Lower lobe of right lung (tissue), 2 donors: ENCODE results near the gene C1orf105. TPM values are rescaled to one million over a fixed set of nuclear protein-coding genes. Genes with fewer than 3 reads are reported as not detected.
A peak's percentile ranks its signal among the peaks of the same experiment; 100 is the strongest.
"Not testable (repeated sequence)": the region's sequence is repeated elsewhere in the genome, so short reads cannot be mapped to it uniquely, and the experiment has no call there.

ENCODE experiments used
- ATAC-seq, 2 donors: fragments of 200-7000 bp; cut with Tn5 transposase; one replicate each; pipeline ENCODE4 v1.9.1; 2020 to 2022; ENCODE audit warnings: mild to moderate bottlenecking in 2 of 2, moderate library complexity in 2 of 2
- DNase-seq: peaks from one replicate; pipeline ENCODE4 v3.0.0-alpha.2; 2020
- H3K27ac ChIP-seq: fragments of 200-600 bp; one replicate; pipeline ENCODE4 v1.8.0; 2022
- H3K27me3 ChIP-seq: fragments of 200-600 bp; one replicate; pipeline ENCODE4 v1.8.0; 2022; ENCODE audit warnings: low read depth
- H3K36me3 ChIP-seq: fragments of 200-600 bp; one replicate; pipeline ENCODE4 v1.8.0; 2022; ENCODE audit warnings: mild to moderate bottlenecking
- H3K4me1 ChIP-seq: fragments of 200-600 bp; one replicate; pipeline ENCODE4 v1.8.0; 2022
- H3K4me3 ChIP-seq: fragments of 200-600 bp; one replicate; pipeline ENCODE4 v1.8.0; 2022; ENCODE audit warnings: mild to moderate bottlenecking
- H3K9me3 ChIP-seq: fragments of 200-600 bp; one replicate; pipeline ENCODE4 v1.8.0; 2022
- CTCF ChIP-seq: fragments of 200-600 bp; IDR thresholded peaks from one replicate; pipeline ENCODE4 v1.8.0; 2022; ENCODE audit warnings: antibody characterized with exemption, mild to moderate bottlenecking
- intact Hi-C: fragments of 100-400 bp; cut with DNase I; formaldehyde crosslinking; loops from one replicate; pipeline ENCODE4 v1.11.0; 2022
- total RNA-seq: library from RNA; stranded (reverse); fragmentation: NEBNext Ultra II Directional; extraction: Animal tissue kit (Norgen Biotek cat#: 25700); gene quantifications from one replicate; pipeline ENCODE4 v1.2.1, GENCODE V29; 2021
- donor health status: DM: no; HTN: yes; CAD: no; lungs with severe emphysema.

C1orf105 gene
- total RNA-seq, 1 donor from 2014 or later, result not detected

DNA sequence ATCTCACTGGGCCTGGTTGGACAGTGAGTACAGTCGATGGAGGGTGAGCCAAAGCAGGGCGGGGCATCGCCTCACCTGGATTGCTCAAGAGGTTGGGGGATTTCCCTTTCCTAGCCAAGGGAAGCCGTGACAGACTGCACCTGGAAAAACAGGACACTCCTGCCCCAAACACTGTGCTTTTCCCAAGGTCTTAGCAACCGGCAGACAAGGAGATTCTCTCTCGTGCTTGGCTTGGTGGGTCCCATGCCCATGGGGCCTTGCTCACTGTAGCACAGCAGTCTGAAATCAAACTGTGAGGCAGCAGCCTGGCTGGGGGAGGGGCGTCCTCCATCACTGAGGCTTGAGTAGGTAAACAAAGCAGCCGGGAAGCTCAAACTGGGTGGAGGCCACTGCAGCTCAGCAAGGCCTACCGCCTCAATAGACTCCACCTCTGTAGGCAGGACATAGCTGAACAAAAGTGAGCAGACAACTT is 11.3 kb downstream of the C1orf105 start:
- intact Hi-C loops, result no loop called here
- DNase-seq, result peak; percentile 63
- Histone ChIP-seq H3K9me3 (peaks cover 4% of the 10 kb centered on the region), H3K36me3 (no peaks in the 10 kb centered on the region), H3K4me1 (peaks cover 5% of the 10 kb centered on the region), H3K27me3 (no peaks in the 10 kb centered on the region), H3K4me3 (no peak overlapping the region), H3K27ac (peak overlapping the region; percentile 54)
- ATAC-seq, result peak; percentile 85 to 89
- TF ChIP-seq CTCF, result no peak

DNA sequence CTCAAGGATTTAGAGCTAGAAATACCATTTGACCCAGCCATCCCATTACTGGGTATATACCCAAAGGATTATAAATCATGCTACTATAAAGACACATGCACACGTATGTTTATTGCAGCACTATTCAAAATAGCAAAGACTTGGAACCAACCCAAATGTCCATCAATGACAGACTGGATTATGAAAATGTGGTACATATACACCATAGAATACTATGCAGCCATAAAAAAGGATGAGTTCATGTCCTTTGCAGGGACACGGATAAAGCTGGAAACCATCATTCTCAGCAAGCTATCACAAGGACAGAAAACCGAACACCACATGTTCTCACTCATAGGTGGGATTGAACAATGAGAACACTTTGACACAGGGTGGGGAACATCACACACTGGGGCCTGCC is 16.7 kb downstream of the C1orf105 start:
- DNase-seq, ATAC-seq, H3K4me3 ChIP-seq, H3K27me3 ChIP-seq, H3K9me3 ChIP-seq, H3K4me1 ChIP-seq, intact Hi-C loops, H3K27ac ChIP-seq, H3K36me3 ChIP-seq: not testable (repeated sequence)

- intact Hi-C loops, result no loop called here
These were observed 21.9 kb downstream of the C1orf105 start for GRCh38 chr1:172442404-172442803.

DNA sequence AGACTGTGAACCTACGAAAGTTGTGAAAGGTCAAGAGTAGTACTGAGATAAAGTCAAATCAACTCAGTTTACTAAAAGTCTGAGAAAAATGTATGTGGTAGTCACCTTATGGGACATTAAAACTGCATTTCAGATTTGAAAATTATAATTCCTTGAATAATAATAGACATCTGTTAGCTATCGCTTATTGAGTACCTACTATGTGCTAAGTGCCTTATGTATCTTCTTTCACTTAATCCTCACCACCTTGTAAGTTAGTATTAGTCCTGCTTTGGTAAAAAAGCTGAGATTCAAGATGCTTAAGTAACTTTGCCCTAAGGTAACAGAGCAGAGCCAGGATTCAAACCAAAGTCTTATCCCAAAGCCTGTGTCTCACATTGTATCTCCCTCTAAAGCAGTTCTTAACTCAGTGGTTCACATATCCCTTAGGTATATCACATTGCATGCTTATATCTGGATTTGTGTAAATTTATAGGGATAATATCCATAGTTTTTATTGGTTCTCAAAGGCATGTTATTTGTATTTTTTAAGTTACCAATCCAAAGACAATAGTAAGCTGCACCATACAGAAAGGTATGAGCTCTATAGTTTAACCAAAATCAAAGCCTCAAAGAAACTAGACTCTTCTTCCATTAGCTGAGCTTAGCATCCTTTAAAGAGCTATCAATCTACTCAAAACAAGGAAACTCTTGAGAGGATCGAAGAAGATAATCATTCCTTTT is 22.5 kb downstream of the C1orf105 start:
- no peak for TF ChIP-seq CTCF
- H3K4me1 ChIP-seq, result peaks cover 18% of the 10 kb centered on the region
- intact Hi-C loops, result no loop called here
- H3K36me3 ChIP-seq, result no peaks in the 10 kb centered on the region
- DNase-seq (no peak), ATAC-seq (no peak)
- peak overlapping the region; percentile 85 for H3K27ac ChIP-seq
- H3K9me3 ChIP-seq, result no peaks in the 10 kb centered on the region
- H3K4me3 ChIP-seq, result peak overlapping the region; percentile 79
- H3K27me3 ChIP-seq, result no peaks in the 10 kb centered on the region

More at GRCh38 chr1:172442404-172442803, 21.9 kb downstream of the C1orf105 start:
- DNase-seq (no peak), ATAC-seq (no peak)
- H3K4me3 ChIP-seq, result peak overlapping the region; percentile 79
- no peaks in the 10 kb centered on the region for H3K36me3 ChIP-seq
- peaks cover 12% of the 10 kb centered on the region for H3K4me1 ChIP-seq
- H3K9me3 ChIP-seq, result no peaks in the 10 kb centered on the region
- TF ChIP-seq CTCF, result no peak
- H3K27me3 ChIP-seq, result no peaks in the 10 kb centered on the region
- no peak overlapping the region for H3K27ac ChIP-seq

DNA sequence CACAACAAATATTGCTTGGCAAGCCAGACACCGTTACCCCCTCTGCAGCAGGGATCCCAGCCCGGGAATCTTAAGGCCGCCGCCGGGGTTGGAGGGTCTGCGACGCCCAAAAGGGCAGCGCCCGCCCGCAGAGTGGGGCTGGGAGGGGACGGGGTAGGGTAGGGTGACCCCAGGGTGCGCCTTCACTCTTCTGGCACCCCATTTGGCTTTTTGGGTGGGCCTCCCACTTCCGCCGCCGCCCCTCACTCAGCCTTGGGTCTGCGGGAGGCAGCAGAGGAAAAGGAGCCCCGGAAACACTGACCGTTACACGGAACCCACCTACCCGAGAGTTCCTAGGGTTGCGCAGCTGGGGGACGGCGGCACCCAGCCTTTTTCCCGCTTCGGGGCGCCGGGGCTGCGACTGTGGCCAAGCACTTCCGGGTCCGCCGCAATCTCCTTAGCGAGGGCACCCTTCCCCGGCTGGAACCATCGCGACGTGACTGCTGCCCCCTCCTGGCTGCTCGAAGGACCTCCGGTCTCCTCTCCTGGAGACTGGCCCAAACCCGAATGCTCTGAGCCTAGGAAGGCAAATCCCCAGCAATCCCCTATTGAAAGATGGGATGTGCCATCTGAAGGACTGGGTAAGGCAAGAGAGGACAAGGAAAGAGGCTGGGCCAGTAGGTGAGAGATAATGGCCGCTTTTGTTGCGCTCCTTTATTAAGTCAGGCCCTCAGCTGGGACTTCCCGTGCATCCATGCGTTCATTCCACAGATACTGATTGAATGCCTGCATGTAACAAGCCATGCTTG is 23.4 kb downstream of the C1orf105 start, which contains the start of gene PIGC:
Gene PIGC (minus strand): TSS at position 404 of the 788 bp plus-strand sequence. CDS start 1,447 bp downstream, outside the sequence.
- peak; percentile 90 for TF ChIP-seq CTCF
- intact Hi-C loops, result no loop called here
- Histone ChIP-seq H3K4me3 (peak within 1 kb of the TSS; percentile 79), H3K36me3 (no peaks in the 10 kb centered on the region), H3K27ac (peak within 1 kb of the TSS; percentile 85), H3K27me3 (no peaks in the 10 kb centered on the region), H3K9me3 (no peaks in the 10 kb centered on the region), H3K4me1 (peaks cover 20% of the 10 kb centered on the region)
- peak; percentile 95 for DNase-seq
- peak; percentile 98 to 99 for ATAC-seq
